Body of pancreas (tissue), 4 donors: Measurements from ENCODE around the gene PITRM1.

Experiments
- POLR2A ChIP-seq, 3 donors: fragments of 450-650 bp; IDR thresholded peaks; one replicate each; pipeline ENCODE4 v1.6.1; 2016; ENCODE audit warnings: antibody characterized with exemption in 3 of 3, mild to moderate bottlenecking in 2 of 3
- TF ChIP-seq, protein P1 (sequence below), 7 experiments: fragments of 450-650 bp in 4 of 7; fragments of 200-600 bp in 3 of 7; sonication (generic) in 3 of 7; IDR thresholded peaks; one replicate each; pipeline ENCODE4 v1.5.1; 2016 to 2019; ENCODE audit warnings: antibody characterized with exemption in 7 of 7

DNA sequence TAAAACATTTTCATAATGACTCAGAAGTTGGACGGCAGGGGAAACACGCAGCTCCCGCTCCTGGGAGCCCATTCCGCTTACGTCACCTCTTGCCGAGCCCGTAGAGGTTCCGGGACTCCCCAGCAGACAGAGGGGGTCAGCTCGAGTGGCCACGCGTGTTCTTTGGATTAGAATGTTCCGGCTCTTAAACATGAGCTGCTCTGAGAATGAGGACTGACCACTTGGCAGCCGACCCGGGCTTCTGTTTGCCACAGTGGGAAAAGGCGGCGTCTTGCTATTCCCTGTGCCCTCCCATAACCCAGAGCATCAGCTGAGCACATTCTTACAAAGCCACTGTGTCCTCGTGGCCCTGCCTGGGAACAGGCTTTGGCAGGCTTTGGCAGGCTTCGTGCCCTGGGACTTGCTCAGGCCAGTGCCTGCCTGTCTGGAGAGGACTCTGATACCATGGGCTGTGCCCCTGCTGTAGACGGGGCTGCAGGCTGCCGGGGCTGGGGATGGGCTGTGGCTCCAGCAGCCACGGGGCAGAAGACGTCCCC, 65.1 kb downstream of the PITRM1 start:
- TF ChIP-seq, protein P1, sequence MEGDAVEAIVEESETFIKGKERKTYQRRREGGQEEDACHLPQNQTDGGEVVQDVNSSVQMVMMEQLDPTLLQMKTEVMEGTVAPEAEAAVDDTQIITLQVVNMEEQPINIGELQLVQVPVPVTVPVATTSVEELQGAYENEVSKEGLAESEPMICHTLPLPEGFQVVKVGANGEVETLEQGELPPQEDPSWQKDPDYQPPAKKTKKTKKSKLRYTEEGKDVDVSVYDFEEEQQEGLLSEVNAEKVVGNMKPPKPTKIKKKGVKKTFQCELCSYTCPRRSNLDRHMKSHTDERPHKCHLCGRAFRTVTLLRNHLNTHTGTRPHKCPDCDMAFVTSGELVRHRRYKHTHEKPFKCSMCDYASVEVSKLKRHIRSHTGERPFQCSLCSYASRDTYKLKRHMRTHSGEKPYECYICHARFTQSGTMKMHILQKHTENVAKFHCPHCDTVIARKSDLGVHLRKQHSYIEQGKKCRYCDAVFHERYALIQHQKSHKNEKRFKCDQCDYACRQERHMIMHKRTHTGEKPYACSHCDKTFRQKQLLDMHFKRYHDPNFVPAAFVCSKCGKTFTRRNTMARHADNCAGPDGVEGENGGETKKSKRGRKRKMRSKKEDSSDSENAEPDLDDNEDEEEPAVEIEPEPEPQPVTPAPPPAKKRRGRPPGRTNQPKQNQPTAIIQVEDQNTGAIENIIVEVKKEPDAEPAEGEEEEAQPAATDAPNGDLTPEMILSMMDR (IDR thresholded peaks at IDR 0.05): no peak
- peak in 2 of 3 donors; percentile 52 to 59 for TF ChIP-seq POLR2A (IDR thresholded peaks at IDR 0.05)
